HepG2 (cell line): ENCODE data around the gene MLH1. TPM values are rescaled to one million over a fixed set of nuclear protein-coding genes. Genes with fewer than 3 reads are reported as not detected.

ENCODE experiments used
- DRAP1 ChIP-seq: IDR thresholded peaks from 2 replicates; pipeline ENCODE4 v1.6.1; 2016; ENCODE audit warnings: missing genetic modification reagents, missing compliant biosample characterization
- GRHL1 ChIP-seq: sonication (generic); formaldehyde crosslinking; conservative IDR thresholded peaks from 2 replicates; pipeline ENCODE4 v1.8.0; 2022; ENCODE audit warnings: missing genetic modification reagents
- KDM1A ChIP-seq: IDR thresholded peaks from 2 replicates; pipeline ENCODE4 v1.6.1; 2016; ENCODE audit warnings: missing compliant biosample characterization
- MAZ ChIP-seq, 2 experiments: sonication (generic) in 1 of 2; formaldehyde crosslinking in 1 of 2; IDR thresholded peaks; 2 replicates each; pipeline versions ENCODE4 v1.5.0 to v1.6.1; 2012 to 2020; ENCODE audit warnings: low read depth in 2 of 2, mild to moderate bottlenecking in 2 of 2, borderline replicate concordance in 1 of 2, improper control_type of control experiment in 1 of 2, low read length in 1 of 2, missing genetic modification reagents in 1 of 2, moderate library complexity in 1 of 2
- SMC3 ChIP-seq: IDR thresholded peaks from 2 replicates; pipeline ENCODE4 v1.6.1; 2011; ENCODE audit warnings: low read length, improper control_type of control experiment
- SRY ChIP-seq: sonication (generic); formaldehyde crosslinking; IDR thresholded peaks from 2 replicates; pipeline ENCODE4 v1.8.0; 2022; ENCODE audit warnings: mild to moderate bottlenecking, missing genetic modification reagents
- WIZ ChIP-seq: sonication (generic); formaldehyde crosslinking; IDR thresholded peaks from 2 replicates; pipeline ENCODE4 v1.5.1; 2020; ENCODE audit warnings: mild to moderate bottlenecking, missing genetic modification reagents
- ZBTB37 ChIP-seq: sonication (generic); formaldehyde crosslinking; IDR thresholded peaks from 2 replicates; pipeline ENCODE4 v1.4.0; 2020; ENCODE audit warnings: mild to moderate bottlenecking, missing genetic modification reagents
- ZFP36 ChIP-seq: fragments of 150-350 bp; IDR thresholded peaks from 2 replicates; pipeline ENCODE4 v1.6.1; 2018; ENCODE audit warnings: borderline replicate concordance, low read length, low read depth; ENCODE audit not compliant: partially characterized antibody
- ZFP37 ChIP-seq: sonication (generic); formaldehyde crosslinking; IDR thresholded peaks from 2 replicates; pipeline ENCODE4 v1.4.0; 2020; ENCODE audit warnings: missing genetic modification reagents, borderline replicate concordance
- ZNF407 ChIP-seq: sonication (generic); formaldehyde crosslinking; IDR thresholded peaks from one replicate; pipeline ENCODE4 v1.5.1; 2020; ENCODE audit warnings: mild to moderate bottlenecking, missing genetic modification reagents; ENCODE audit errors: not compliant biosample characterization
- ZNF496 ChIP-seq: sonication (generic); formaldehyde crosslinking; IDR thresholded peaks from 2 replicates; pipeline ENCODE4 v1.8.1; 2023; ENCODE audit warnings: mild to moderate bottlenecking, moderate library complexity, missing genetic modification reagents; ENCODE audit not compliant: insufficient replicate concordance
- ZNF572 ChIP-seq: sonication (generic); formaldehyde crosslinking; IDR thresholded peaks from 2 replicates; pipeline ENCODE4 v1.5.1; 2020; ENCODE audit warnings: mild to moderate bottlenecking, missing genetic modification reagents
- ZNF580 ChIP-seq: IDR thresholded peaks from 2 replicates; pipeline ENCODE4 v1.6.1; 2016; ENCODE audit warnings: low read depth, borderline replicate concordance
- ZNF616 ChIP-seq: sonication (generic); formaldehyde crosslinking; IDR thresholded peaks from 2 replicates; pipeline ENCODE4 v1.5.0; 2020; ENCODE audit warnings: low read depth, mild to moderate bottlenecking, missing genetic modification reagents
- polyA plus RNA-seq, 8 experiments: library from polyadenylated mRNA; depleted of rRNA in 3 of 8; stranded (reverse) in 7 of 8; unstranded in 1 of 8; fragments of >200 nt; fragmentation: Illumina TruSeq in 4 of 8; extraction: Trizol in 4 of 8; gene quantifications; 2 replicates each; pipeline versions ENCODE4 v1.2.1 to v1.2.3, GENCODE V29; 2011 to 2016; ENCODE audit warnings: low read depth in 4 of 8, missing spikeins in 1 of 8, mixed read lengths in 1 of 8; ENCODE audit not compliant: insufficient read depth in 1 of 8
- total RNA-seq, 5 experiments: library from RNA; depleted of rRNA; stranded (reverse); fragments of >200 nt; fragmentation: Illumina TruSeq; extraction: Trizol; gene quantifications; 2 replicates each; pipeline ENCODE4 v1.2.3, GENCODE V29; 2016; ENCODE audit warnings: low read depth in 1 of 5

MLH1 gene
- total and polyA plus RNA-seq, 2 of the 13 experiments (the other 11 are each of a cell fraction or from before 2014, with no cell fraction given): 29.5 to 70.8 TPM

GRCh38 chr3:36993326-36994283 is at the start of gene MLH1 (continued):
- TF ChIP-seq ZNF407 (CRISPR knock-in tag) (no peak), MAZ (IDR thresholded peaks at IDR 0.05; ENCODE audit: borderline replicate concordance, low read depth, low read length) (no peak), MAZ (CRISPR knock-in tag; IDR thresholded peaks at IDR 0.05; ENCODE audit: low read depth) (peak; percentile 19; the same call in 1 of the 2 replicates), SRY (no peak), ZFP36 (no peak), ZFP37 (CRISPR knock-in tag) (no peak; the same call in 1 of the 2 replicates), WIZ (CRISPR knock-in tag) (no peak), DRAP1 (CRISPR knock-in tag) (no peak; the same call in 1 of the 2 replicates), ZNF496 (CRISPR knock-in tag) (no peak), SMC3 (peak; percentile 16; the same call in 1 of the 2 replicates), KDM1A (CRISPR knock-in tag) (no peak), ZBTB37 (no peak), ZNF572 (CRISPR knock-in tag) (no peak), GRHL1 (no peak), ZNF616 (CRISPR knock-in tag) (no peak), ZNF580 (CRISPR knock-in tag) (no peak; the same call in 1 of the 2 replicates)
